HepG2 (cell line): Measurements from ENCODE around the gene TEC. TPM values are rescaled to one million over a fixed set of nuclear protein-coding genes. Genes with fewer than 3 reads are reported as not detected.

ENCODE experiments used
- ATAC-seq: fragments of 200-7000 bp; cut with Tn5 transposase; 3 replicates; pipeline ENCODE4 v1.9.1; 2020; ENCODE audit warnings: mild to moderate bottlenecking, moderate library complexity
- BruUV-seq: library from RNA; stranded (reverse); fragments of 400-500 nt; replicated peaks from 2 replicates; lab custom pipeline; 2021; lab: Mats Ljungman, UMichigan
- CTCF ChIA-PET: fragments of 300-600 bp; formaldehyde crosslinking; extraction: SDS; loops from one replicate; lab custom pipeline; 2021; ENCODE audit warnings: low total read pairs, inconsistent platforms, low intra/inter-chr PET ratio; lab: Yijun Ruan, JAX
- POLR2A ChIA-PET: fragments of 350-600 bp; sonication (Branson Sonifier 250); formaldehyde crosslinking; loops from one replicate; lab custom pipeline; 2020; ENCODE audit warnings: antibody characterized with exemption, inconsistent platforms; lab: Yijun Ruan, JAX
- DNase-seq: peaks from one replicate; pipeline ENCODE4 v3.0.0-alpha.2; 2015; ENCODE audit warnings: low spot score
- FAIRE-seq: peaks from 3 replicates; lab custom pipeline; 2011; peaks lifted over from hg19 to GRCh38; lab: Jason Lieb, UNC
- H2AFZ ChIP-seq: one replicate; pipeline ENCODE4 v1.6.1; 2011; ENCODE audit warnings: low read length, inconsistent platforms
- H3K27ac ChIP-seq: fragments of 300-600 bp; 3 replicates; pipeline ENCODE4 v1.8.0; 2011; ENCODE audit warnings: mixed run types, mild to moderate bottlenecking, mixed read lengths, low read length, inconsistent platforms; ENCODE audit not compliant: insufficient read depth; ENCODE audit errors: extremely low read length
- H3K27me3 ChIP-seq, 2 experiments: fragments of 200-600 bp in 1 of 2; 2 replicates in 1 of 2; 3 replicates in 1 of 2; pipeline versions ENCODE4 v1.6.0 to v1.8.0; 2011; ENCODE audit warnings: low read length in 2 of 2, mild to moderate bottlenecking in 2 of 2, moderate library complexity in 2 of 2, inconsistent platforms in 1 of 2; ENCODE audit not compliant: insufficient read depth in 2 of 2, control insufficient read depth in 1 of 2
- H3K36me3 ChIP-seq, 2 experiments: fragments of 200-600 bp in 1 of 2; replicated peaks in 1 of 2; 2 replicates in 1 of 2; 3 replicates in 1 of 2; pipeline versions ENCODE4 v1.5.1 to v1.8.0; 2011; ENCODE audit warnings: low read length in 2 of 2, inconsistent platforms in 1 of 2; ENCODE audit not compliant: insufficient read depth in 2 of 2, control insufficient read depth in 1 of 2
- H3K4me1 ChIP-seq: 2 replicates; pipeline ENCODE4 v1.5.1; 2012; ENCODE audit warnings: low read length, inconsistent platforms; ENCODE audit not compliant: insufficient read depth
- H3K4me2 ChIP-seq: 2 replicates; pipeline ENCODE4 v1.6.0; 2011; ENCODE audit warnings: low read depth, low read length, inconsistent platforms
- H3K4me3 ChIP-seq, 3 experiments: fragments of 200-600 bp in 1 of 3; sonication (generic), shearing (Covaris generic) in 1 of 3; replicated peaks in 1 of 3; 2 replicates each; pipeline ENCODE4 v1.5.1; 2011 to 2016; ENCODE audit warnings: low read length in 3 of 3, inconsistent platforms in 2 of 3, low read depth in 2 of 3, mild to moderate bottlenecking in 2 of 3, control low read depth in 1 of 3, mixed read lengths in 1 of 3; ENCODE audit not compliant: insufficient read depth in 1 of 3
- H3K79me2 ChIP-seq: one replicate; pipeline ENCODE4 v1.6.1; 2011; ENCODE audit warnings: low read length, inconsistent platforms; ENCODE audit not compliant: insufficient read depth
- H3K9ac ChIP-seq: 2 replicates; pipeline ENCODE4 v1.6.0; 2011; ENCODE audit warnings: mild to moderate bottlenecking, low read depth, low read length, inconsistent platforms; ENCODE audit not compliant: insufficient read depth
- H3K9me3 ChIP-seq: 2 replicates; pipeline ENCODE4 v1.5.1; 2012; ENCODE audit warnings: mild to moderate bottlenecking, low read length
- H4K20me1 ChIP-seq: 2 replicates; pipeline ENCODE4 v1.6.0; 2011; ENCODE audit warnings: inconsistent platforms, mild to moderate bottlenecking, low read length, moderate library complexity; ENCODE audit not compliant: insufficient read depth
- BCLAF1 ChIP-seq: fragments of 450-650 bp; IDR thresholded peaks from 2 replicates; pipeline ENCODE4 v1.6.1; 2017; ENCODE audit warnings: mild to moderate bottlenecking
- CCAR2 ChIP-seq: fragments of 200-400 bp; formaldehyde crosslinking; optimal IDR thresholded peaks from 2 replicates; pipeline ENCODE3; 2018; ENCODE audit warnings: low read depth, mild to moderate bottlenecking, low read length, moderate library complexity
- FOXK2 ChIP-seq: fragments of 450-650 bp; IDR thresholded peaks from 2 replicates; pipeline ENCODE4 v1.6.1; 2016
- ISX ChIP-seq: sonication (generic); formaldehyde crosslinking; conservative IDR thresholded peaks from 2 replicates; pipeline ENCODE4 v1.5.0; 2020; ENCODE audit warnings: missing genetic modification reagents
- RFX5 ChIP-seq: IDR thresholded peaks from 2 replicates; pipeline ENCODE4 v1.6.1; 2011; ENCODE audit warnings: low read depth, low read length, improper control_type of control experiment
- SIX1 ChIP-seq: sonication (generic); formaldehyde crosslinking; IDR thresholded peaks from 2 replicates; pipeline ENCODE4 v1.4.0; 2020; ENCODE audit warnings: missing genetic modification reagents, borderline replicate concordance
- TBL1XR1 ChIP-seq: fragments of 150-350 bp; IDR thresholded peaks from 2 replicates; pipeline ENCODE4 v1.6.1; 2014; ENCODE audit warnings: borderline replicate concordance, low read length; ENCODE audit not compliant: partially characterized antibody
- ZNF253 ChIP-seq: sonication (generic); formaldehyde crosslinking; IDR thresholded peaks from 2 replicates; pipeline ENCODE4 v1.8.0; 2022; ENCODE audit warnings: mild to moderate bottlenecking, missing genetic modification reagents, borderline replicate concordance
- ZNF33B ChIP-seq: sonication (generic); formaldehyde crosslinking; IDR thresholded peaks from 2 replicates; pipeline ENCODE4 v1.5.1; 2020; ENCODE audit warnings: mild to moderate bottlenecking, missing genetic modification reagents
- ZNF607 ChIP-seq: sonication (generic); formaldehyde crosslinking; IDR thresholded peaks from 2 replicates; pipeline ENCODE4 v1.5.1; 2020; ENCODE audit warnings: missing genetic modification reagents, mild to moderate bottlenecking, borderline replicate concordance
- WGBS: methylation state at CpG from one replicate; pipeline ENCODE4 v1.1.6; 2017; ENCODE audit warnings: low lambda C conversion rate; 5-methylcytosine and 5-hydroxymethylcytosine counted together
- in situ Hi-C: cut with HindIII; loops from 2 replicates; pipeline ENCODE4 v1.10.0; 2017; ENCODE audit warnings: low pct_unique_long_range_greater_than_20kb; ENCODE audit not compliant: extremely low pct_ligation_motif_present
- intact Hi-C: fragments of 100-400 bp; cut with micrococcal nuclease; formaldehyde crosslinking; loops from one replicate; pipeline ENCODE4 v1.10.0; 2022; ENCODE audit not compliant: unreplicated experiment
- polyA plus RNA-seq, 8 experiments: library from polyadenylated mRNA; depleted of rRNA in 3 of 8; stranded (reverse) in 7 of 8; unstranded in 1 of 8; fragments of >200 nt; fragmentation: Illumina TruSeq in 4 of 8; extraction: Trizol in 4 of 8; gene quantifications; 2 replicates each; pipeline versions ENCODE4 v1.2.1 to v1.2.3, GENCODE V29; 2011 to 2016; ENCODE audit warnings: low read depth in 4 of 8, missing spikeins in 1 of 8, mixed read lengths in 1 of 8; ENCODE audit not compliant: insufficient read depth in 1 of 8
- total RNA-seq, 5 experiments: library from RNA; depleted of rRNA; stranded (reverse); fragments of >200 nt; fragmentation: Illumina TruSeq; extraction: Trizol; gene quantifications; 2 replicates each; pipeline ENCODE4 v1.2.3, GENCODE V29; 2016; ENCODE audit warnings: low read depth in 1 of 5
- TF ChIP-seq, protein P1 (sequence below): sonication (generic); formaldehyde crosslinking; IDR thresholded peaks from 2 replicates; pipeline ENCODE4 v1.4.0; 2020; ENCODE audit warnings: missing genetic modification reagents
- TF ChIP-seq, protein P2 (sequence below): sonication (generic); formaldehyde crosslinking; IDR thresholded peaks from 2 replicates; pipeline ENCODE4 v1.8.0; 2023; ENCODE audit warnings: mild to moderate bottlenecking, missing genetic modification reagents

TEC gene
- total and polyA plus RNA-seq, 2 of the 13 experiments (the other 11 are each of a cell fraction or from before 2014, with no cell fraction given): 0.05 to 0.20 TPM

GRCh38 chr4:48172651-48173050, 97.0 kb downstream of the TEC start:
- H4K20me1 ChIP-seq: no peaks in the 10 kb centered on the region
- no peak for DNase-seq
- no peak overlapping the region for H2AFZ ChIP-seq
- in situ Hi-C loops: no loop called here
- TF ChIP-seq ZNF607 (CRISPR knock-in tag) (no peak), CCAR2 (no peak), ZNF33B (CRISPR knock-in tag) (no peak), SIX1 (no peak), ZNF253 (no peak), ISX (CRISPR knock-in tag) (no peak), BCLAF1 (no peak), TBL1XR1 (no peak), RFX5 (no peak), FOXK2 (no peak)
- TF ChIP-seq, protein P1, sequence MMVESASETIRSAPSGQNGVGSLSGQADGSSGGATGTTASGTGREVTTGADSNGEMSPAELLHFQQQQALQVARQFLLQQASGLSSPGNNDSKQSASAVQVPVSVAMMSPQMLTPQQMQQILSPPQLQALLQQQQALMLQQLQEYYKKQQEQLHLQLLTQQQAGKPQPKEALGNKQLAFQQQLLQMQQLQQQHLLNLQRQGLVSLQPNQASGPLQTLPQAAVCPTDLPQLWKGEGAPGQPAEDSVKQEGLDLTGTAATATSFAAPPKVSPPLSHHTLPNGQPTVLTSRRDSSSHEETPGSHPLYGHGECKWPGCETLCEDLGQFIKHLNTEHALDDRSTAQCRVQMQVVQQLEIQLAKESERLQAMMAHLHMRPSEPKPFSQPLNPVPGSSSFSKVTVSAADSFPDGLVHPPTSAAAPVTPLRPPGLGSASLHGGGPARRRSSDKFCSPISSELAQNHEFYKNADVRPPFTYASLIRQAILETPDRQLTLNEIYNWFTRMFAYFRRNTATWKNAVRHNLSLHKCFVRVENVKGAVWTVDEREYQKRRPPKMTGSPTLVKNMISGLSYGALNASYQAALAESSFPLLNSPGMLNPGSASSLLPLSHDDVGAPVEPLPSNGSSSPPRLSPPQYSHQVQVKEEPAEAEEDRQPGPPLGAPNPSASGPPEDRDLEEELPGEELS (CRISPR knock-in tag): no peak
- TF ChIP-seq, protein P2, sequence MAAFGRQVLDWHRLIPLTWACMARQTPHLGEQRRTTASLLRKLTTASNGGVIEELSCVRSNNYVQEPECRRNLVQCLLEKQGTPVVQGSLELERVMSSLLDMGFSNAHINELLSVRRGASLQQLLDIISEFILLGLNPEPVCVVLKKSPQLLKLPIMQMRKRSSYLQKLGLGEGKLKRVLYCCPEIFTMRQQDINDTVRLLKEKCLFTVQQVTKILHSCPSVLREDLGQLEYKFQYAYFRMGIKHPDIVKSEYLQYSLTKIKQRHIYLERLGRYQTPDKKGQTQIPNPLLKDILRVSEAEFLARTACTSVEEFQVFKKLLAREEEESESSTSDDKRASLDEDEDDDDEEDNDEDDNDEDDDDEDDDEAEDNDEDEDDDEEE (CRISPR knock-in tag): no peak
- TF ChIP-seq, all 625 proteins: peak for 0
- no peak for ATAC-seq
- H3K4me3 ChIP-seq: no peak overlapping the region
- 48% methylated on average over 4 of the region's 4 CpGs for WGBS
- no peaks in the 10 kb centered on the region for H3K79me2 ChIP-seq
- no peaks in the 10 kb centered on the region for H3K27me3 ChIP-seq
- no peaks in the 10 kb centered on the region for H3K36me3 ChIP-seq
- H3K9me3 ChIP-seq: no peaks in the 10 kb centered on the region
- no peak overlapping the region for H3K27ac ChIP-seq
- H3K4me2 ChIP-seq: no peak overlapping the region
- FAIRE-seq: no peak
- POLR2A ChIA-PET: no interaction called here
- no TSS peak for BruUV-seq
- intact Hi-C loops: no loop called here
- CTCF ChIA-PET: no interaction called here
- no peak overlapping the region for H3K9ac ChIP-seq
- no peaks in the 10 kb centered on the region for H3K4me1 ChIP-seq
